GM21526 (cell line): Measurements from ENCODE around the gene ASRGL1.
A peak's percentile ranks its signal among the peaks of the same experiment; 100 is the strongest.
"Not testable (repeated sequence)": the region's sequence is repeated elsewhere in the genome, so short reads cannot be mapped to it uniquely, and the experiment has no call there.

ENCODE experiments used
- ATAC-seq: cut with Tn5 transposase; IDR thresholded peaks from one replicate; pipeline ENCODE4 v1.9.1; 2021; ENCODE audit warnings: moderate library complexity; ENCODE audit not compliant: unreplicated experiment, low FRiP score

Gene ASRGL1

DNA sequence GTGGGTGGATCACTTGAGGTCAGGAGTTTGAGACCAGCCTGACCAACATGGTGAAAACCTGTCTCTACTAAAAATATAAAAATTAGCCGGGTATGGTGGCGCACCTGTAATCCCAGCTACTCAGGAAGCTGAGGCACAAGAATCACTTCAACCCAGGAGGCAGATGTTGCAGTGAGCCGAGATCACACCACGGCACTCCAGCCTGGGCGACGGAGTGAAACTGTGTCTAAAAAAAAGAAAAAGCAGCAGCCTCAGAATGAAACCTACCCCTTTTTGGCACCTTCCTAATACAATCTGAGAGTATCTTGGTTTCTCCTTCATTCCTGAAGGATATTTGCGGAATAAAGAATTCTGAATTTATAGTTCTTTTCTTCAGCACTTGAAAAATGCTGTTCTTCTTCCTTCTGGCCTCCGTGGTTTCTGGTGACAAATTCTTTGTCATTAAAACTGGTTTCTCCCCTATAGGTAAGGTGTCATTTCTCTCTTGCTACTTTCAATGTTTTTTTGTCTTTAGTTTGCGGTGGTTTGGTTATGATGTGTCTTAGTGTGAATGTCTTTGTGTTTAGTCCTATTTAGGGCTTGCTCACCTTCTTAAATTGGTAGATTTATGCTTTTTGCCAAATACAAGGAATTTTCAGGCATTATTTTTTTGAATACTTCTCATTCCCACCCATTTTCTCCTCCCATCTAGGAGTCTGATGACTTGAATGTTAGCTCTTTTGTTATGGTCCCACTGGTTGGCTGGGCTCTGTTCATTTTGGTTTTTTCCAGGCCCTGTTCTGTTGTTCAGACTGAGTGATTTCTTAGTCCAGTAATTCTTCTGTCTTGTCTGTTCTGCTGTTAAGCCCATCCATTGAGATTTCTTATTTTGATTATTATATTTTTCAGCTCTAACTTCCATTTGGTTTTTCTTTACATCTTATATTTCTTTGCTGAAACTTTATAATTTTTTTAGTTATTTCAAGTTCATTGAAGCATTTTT is 15.4 kb downstream of the ASRGL1 start:
- ATAC-seq = no peak

DNA sequence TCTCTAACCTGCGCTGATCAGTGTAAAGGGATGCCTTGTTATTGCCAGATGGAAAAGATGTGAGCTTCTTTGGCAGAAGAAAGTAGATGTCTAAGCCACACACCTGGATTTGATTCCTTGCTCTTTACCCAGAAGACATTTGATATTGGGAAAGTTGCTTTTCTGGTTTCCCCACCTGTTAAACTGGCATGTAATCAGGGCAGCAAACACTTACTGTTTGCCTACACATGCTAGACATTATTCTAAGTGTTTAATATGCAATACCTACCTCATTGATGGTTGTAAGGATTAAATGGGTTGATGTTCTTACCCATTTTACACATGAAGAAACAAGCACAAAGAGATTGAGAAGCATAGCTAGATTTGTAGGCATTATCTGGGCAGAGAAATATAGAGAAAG is 16.6 kb downstream of the ASRGL1 start:
- ATAC-seq = no peak

DNA sequence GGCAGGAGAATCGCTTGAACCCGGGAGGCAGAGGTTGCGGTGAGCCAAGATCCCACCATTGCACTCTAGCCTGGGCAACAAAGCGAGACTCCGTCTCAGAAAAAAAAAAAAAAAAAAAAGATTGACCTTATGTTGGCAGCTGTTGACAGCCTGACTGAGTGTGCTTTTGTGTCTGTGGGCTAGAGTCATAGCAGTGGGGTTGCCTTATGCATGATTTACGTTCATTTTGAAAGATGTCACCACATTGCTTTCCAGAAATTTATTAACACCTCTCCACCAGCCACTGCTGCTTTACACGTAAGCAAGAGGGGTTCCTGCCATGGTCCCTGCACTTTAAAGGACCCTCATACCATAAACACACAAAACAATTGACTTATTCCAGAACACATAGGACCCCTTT is 21.0 kb downstream of the ASRGL1 start:
- ATAC-seq = no peak

DNA sequence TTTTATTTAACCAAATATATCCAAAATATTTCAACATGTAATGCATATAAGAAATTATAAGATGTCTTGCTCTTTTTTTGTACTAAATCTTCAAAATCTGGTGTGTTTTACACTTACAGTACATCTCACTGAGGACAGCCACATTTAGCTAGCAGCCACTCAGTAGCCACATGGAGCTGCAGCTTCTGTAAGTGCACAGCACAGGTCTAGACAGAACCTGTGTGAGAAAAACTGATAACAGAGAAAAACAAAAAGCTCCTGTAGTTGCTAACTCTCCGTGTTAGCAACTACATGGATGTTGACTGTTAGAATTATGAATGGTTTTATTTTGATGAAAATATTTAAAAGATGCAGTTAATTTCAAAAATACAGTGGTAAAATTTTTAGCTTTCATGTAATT is 22.2 kb downstream of the ASRGL1 start:
- no peak for ATAC-seq

DNA sequence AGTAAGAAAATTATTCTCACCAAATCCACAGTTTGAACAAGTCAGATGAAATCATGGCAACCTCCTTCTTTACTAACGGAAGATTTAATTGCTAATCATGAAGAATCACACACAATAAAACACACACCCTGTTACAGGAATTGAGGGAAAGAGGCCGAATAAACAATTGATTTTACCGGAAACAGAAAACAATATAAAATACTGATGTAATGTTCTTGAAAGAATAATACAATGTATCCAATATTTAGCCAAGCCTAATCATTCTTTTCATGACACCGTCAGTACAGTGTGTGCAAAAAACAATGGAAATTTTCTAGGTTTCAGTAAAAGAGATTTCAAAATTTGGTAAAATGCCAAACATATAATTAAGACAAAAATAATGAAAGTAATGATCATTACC is 23.4 kb downstream of the ASRGL1 start:
- ATAC-seq = no peak

DNA sequence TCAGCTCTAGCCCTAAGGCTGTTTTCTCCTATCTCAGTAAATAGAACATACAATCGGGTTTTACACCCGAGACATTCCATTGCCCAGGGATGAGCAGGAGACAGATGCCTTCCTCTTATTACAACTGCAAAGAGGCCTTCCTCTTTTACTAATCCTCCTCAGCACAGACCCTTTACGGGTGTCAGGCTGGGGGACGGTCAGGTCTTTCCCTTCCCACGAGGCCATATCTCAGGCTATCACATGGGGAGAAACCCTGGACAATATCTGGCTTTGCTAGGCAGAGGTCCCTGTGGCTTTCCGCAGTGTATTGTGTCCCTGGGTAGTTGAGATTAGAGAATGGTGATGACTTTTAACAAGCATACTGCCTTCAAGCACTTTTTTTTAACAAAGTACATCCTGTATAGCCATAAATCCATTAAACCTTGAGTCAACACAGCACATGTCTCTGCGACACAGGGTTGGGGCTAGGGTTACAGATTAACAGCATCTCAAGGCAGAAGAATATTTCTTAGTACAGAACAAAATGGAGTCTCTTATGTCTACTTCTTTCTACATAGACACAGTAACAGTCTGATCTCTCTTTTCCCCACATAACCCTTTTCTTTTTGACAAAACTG is 31.7 kb downstream of the ASRGL1 start:
- ATAC-seq = not testable (repeated sequence)

DNA sequence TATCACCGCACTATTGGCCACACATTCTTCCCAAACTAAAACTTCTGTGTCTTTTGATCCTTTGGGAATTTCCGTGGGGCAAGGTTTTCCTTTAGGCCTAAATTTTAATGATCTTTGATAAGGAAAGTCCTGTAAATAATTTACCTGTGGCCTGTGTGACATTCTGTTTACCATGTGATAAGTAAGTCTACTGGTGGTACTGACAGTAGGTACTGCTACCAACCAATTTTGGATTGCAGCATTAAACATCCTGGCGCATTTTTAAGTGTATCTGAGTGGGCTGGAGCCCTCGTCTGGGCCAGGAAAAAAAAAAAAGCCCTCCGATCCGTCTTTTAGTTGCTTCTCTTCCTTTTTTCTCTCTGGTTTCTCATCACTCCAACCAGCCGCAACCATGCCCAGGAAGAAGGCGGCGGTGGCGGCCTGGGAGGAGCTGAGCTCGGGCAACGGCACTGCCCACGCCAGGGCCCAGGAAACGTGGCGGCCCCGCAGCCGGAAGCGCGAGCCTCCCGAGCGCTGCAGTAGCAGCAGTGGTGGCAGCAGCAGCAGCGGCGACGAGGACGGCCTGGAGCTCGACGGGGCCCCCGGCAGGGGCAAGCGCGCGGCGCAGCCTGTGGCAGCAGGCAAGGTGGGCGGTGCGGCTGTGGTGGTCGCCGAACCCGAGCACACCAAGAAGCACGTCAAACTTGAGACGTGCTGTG is 33.6 kb downstream of the ASRGL1 start:
- ATAC-seq = no peak

DNA sequence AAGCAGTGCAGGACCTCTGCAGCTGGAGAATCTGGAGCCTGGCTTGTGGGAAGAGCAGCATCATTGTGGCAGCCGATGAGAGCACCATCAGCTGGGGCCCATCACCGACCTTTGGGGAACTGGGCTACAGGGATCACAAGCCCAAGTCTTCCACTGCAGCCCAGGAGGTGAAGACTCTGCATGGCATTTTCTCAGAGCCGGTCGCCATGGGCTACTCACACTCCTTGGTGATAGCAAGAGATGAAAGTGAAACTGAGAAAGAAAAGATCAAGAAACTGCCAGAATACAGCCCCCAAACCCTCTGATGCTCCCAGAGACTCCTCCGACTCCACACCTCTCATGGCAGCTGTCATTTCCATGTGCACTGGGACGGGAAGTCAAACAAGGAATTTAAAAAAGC is 35.6 kb downstream of the ASRGL1 start:
- no peak for ATAC-seq

DNA sequence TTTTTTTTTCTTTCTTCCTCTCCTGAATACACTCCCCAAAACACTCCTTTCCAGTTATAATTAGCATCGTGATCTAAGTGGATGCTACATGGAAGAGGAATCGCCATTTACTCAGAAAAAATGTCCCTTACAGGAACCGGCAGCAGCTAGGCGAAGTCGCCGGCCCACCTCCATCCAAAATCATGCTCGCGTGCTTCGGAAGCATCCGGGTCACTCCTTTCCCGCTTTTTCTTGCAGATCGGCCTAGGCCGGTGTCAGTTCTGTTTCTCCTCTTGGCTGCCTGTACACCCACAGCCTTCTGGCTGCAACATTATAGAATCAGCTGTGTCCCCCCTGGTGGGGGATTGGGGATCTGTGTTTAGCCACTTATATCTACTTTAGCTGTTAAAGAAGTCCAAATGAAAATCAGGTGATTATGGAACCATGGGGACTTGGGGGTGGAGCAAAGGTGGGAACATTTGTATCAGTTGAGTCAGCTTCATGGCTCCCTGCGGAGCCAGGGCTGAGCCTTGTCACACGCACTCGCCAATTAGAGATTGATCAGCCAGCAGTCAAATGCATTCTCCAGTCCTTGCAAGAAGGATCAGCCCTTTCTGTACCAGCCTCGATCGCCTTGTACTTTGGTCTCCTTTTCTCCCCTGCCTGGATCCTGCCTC is 36.3 kb downstream of the ASRGL1 start:
- no peak for ATAC-seq

DNA sequence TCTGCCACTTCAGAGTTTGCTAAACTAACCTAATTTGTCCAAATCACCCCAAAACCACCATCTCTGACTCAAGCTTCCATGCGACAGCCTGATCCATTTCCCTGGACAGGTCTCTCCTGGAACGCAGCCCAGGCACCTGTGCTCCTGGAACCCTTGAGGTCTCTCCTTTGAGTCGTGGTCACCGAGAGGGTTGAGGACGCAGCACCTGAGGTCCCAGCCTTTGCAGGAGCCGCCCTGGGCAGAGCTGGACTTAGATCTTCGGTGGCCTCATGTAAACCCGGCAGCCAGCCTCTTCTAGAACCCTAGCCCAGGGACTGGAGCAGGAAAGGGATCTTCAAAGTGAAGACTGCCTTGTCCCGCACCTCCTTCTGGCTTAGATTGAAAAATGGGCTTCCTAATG is 37.6 kb downstream of the ASRGL1 start:
- ATAC-seq = no peak

DNA sequence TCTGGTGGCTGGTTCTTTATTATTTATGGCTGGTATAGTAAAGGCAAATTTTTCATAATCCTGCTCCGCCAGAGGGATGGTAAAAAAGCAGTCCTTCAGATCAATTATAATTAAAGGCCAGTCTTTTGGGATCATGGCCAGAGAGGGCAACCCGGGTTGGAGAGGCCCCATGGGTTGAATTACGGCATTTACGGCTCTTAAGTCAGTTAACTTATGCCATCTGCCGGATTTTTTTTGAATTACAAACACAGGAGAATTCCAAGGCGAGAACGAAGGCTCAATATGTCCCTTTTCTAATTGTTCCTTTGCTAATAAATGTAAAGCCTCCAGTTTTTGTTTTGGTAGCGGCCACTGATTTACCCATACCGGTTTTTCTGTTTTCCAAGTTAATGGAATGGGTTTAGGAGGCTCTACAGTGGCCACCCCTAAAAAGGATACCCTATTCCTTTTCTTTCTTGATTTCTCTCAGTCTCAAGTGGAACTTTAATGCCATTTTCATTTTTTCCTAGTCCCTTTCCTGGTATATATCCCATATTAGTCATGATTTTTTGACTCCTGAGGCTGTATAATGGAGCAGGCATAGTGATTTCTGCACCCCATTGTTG is 41.3 kb downstream of the ASRGL1 start:
- ATAC-seq = not testable (repeated sequence)

DNA sequence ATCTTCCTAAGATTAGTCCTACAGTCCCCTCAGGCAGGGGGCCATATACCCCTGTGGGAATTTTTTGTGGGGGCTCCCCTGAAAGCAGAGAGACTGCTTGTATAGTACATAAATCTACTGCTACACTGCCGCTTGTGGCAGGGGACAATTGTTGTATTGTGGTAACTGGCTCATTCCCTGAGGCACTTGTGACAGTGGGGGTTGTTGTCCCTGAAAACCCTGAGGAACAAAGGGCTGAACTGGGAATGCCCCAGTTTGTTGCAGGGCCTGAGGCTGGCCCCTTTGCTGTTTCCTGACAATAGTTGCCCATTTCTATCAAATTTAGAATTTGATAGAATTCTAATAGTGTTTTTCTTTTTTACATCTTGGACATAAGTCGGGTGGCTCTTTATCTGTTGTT is 42.3 kb downstream of the ASRGL1 start:
- not testable (repeated sequence) for ATAC-seq

DNA sequence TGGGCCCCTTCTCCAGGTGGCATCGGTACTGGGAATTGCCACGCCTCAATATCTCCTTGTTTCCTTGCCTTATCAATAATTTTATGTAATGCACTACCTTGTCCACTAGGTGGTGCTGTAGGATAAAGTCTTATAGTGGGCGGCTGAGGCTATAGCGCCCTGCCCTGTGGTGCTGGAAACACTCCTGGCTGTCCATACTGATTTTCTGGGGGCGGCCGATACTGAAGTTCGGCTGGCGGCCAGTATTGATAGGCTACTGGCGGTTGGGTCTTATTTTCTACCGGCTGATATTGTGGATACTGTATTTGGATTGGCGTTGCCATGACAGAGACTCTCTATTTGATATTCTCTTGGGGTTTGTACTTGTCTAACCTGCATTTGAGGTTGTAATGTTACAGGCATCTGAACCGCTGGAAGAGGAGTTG is 43.6 kb downstream of the ASRGL1 start:
- peak; percentile 65 for ATAC-seq

DNA sequence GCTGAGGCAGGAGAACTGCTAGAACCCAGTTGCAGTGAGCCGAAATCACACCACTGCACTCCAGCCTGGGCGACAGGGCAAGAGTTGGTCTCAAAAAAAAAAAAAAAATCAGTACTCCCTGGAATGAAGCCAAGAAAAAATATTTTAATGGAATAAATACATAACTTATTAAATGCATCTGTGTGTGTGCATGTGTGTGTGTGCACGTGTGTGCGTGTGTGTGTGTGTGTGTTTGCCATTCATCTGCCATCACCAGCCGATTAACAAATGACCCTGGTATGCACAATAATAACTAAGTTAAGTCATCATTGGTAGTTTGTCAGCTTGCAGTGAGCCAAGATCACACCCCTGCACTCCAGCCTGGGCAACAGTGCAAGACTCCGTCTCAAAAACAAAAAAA is 46.6 kb downstream of the ASRGL1 start:
- no peak for ATAC-seq

DNA sequence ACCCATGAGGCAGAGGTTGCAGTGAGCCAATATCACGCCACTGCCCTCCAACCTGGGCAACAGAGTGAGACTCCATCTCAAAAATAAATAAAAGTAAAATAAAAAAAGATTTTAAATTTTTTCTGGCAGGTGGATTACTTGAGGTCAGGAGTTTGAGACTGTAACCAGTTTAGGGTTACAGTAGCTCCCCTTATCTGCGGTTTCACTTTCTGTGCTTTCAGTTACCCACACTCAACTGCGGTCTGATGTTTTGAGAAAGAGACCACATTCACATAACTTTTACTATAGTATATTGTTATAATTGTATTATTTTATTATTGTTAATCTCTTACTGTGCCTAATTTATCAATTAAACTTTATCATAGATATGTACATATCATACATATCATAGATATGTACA is 48.8 kb downstream of the ASRGL1 start:
- ATAC-seq = not testable (repeated sequence)

DNA sequence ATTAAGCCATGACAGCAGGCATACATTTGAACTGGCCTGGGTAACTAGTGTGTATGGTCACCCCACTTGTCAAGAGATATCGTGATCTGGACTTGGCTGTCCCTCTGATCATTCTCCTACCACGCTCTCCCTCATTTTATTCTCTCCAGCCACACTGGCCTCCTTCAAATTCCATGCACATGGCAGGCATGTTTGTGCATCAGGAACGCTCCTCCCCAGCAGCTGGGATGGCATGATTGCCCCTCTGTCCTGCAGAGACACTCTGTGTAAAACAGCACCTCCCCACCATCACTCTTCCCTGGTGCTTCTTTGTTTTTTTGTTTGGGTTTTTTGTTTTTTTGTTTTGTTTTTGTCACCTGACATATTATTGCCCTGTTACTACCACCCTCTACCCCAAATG is 50.1 kb downstream of the ASRGL1 start:
- ATAC-seq = no peak

DNA sequence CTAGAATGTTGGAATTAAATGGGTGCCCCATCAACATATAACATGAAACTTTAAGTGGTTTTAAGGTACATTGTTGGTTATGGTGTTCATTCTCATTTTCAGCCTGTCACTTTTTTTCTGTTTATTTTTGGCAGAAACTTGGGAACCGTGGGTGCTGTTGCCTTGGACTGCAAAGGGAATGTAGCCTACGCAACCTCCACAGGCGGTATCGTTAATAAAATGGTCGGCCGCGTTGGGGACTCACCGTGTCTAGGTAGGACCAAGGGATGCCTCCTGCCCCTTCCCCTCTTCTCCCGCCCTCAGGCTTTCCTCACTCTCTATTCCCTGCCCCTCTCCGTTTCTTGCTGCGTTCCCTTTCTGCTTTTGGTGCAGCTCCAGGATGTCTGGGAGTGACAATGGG is 51.8 kb downstream of the ASRGL1 start:
- ATAC-seq = no peak

DNA sequence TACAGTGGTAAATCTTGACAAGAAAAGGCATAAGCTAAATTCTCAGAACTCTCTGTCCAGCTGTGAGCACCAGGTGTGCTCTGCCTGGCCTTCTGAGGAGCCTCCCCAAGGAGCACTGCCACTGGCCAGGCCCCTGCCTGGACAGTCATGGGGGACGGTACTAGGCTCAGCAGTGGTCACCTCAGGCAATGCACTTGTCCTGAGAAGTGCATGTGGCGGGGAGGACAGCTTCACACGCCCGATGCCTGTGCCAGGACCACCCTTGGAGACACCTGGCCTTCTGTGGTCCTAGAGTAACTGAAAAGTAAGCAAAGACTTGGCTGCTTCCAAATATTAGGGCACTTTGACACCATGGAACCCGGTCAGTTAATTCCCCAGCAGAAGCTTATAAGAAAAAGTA is 53.0 kb downstream of the ASRGL1 start:
- ATAC-seq = no peak

DNA sequence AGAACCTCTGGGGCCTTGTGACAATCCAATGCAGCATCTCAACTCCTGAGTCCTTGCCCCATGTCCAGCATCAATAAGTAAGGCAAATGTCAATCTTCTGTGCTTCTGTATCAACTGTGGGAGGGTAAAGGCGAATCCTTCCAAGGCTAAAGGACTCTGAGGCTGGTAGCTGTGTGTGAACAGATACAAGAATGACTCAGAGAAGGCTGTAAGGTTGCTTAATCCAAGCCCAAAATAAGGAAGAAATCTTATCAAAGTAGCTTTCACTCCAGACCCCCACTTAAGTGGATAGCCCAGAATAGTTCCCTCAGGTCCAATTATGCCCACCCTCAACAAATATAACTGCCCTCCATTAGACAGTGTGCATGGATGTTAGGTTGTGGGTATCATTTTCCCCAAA is 53.5 kb downstream of the ASRGL1 start:
- no peak for ATAC-seq

DNA sequence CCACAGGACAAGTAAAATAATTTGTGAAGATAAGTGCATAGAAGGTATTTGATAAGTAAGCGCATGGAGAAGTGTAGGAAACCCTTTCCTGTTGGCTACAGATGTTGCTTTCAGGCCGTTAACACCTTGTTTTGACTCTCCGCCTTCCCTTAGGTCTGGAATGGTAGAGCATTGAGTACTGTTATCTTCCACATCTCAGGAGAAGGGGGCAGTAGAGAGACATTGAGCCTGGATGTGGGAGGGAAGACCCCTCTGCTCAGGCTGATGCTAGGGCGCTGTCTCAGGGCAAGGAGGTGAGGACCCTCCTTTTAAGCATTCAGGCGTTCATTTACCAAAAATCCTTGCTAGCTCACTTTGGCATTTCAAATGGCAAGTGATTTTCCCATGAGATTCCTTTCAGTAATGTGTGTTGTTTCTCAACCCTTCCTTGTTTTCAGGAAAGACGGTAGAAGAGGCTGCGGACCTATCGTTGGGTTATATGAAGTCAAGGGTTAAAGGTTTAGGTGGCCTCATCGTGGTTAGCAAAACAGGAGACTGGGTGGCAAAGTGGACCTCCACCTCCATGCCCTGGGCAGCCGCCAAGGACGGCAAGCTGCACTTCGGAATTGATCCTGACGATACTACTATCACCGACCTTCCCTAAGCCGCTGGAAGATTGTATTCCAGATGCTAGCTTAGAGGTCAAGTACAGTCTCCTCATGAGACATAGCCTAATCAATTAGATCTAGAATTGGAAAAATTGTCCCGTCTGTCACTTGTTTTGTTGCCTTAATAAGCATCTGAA is 54.6 kb downstream of the ASRGL1 start:
- ATAC-seq = no peak
